ENCODE measurements around the gene MEAF6. TPM values are rescaled to one million over a fixed set of nuclear protein-coding genes. Genes with fewer than 3 reads are reported as not detected.
A peak's percentile ranks its signal among the peaks of the same experiment; 100 is the strongest.

The MEAF6 gene
- total RNA-seq, 1 donor from 2014 or later = 74.2 TPM

DNA sequence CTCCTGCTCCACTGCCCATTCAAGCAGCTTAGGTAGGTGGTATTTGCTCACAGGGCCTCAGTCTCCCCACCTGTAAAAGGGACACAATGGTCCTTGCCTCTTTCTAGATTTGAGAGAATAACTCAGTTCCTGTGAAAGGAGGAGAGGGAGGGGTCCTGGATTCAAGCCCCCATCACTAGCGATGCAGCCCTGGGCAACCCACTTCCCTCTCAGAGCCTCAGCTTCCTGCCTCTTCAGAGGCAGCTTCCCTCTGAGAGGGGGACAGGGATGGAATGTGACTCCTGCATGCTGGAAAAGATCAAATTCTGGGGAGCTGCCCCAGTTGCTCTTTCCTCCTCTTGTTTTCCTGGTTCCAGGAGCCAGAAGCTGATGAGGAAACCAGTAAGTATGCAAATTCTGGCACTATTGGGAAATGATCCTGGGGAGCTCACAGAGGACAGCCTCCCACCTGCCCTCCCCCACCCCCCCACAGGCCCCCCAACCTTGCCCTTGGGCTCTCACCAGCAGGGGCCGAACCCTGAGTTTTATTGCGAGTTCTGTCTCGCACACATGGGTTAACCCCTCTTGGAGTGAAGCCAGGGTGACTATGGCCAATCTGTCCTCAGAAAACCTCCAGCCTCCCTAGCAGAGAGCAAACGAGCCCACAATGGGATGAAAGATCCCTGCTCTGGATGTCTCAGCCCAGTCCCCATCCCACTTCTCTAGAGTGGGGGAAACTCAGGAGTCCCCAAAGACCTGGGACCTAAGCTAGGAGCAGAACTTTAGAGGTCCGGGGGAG is 28.5 kb downstream of the MEAF6 start:
- no peak for DNase-seq (ENCODE audit: low spot score)

DNA sequence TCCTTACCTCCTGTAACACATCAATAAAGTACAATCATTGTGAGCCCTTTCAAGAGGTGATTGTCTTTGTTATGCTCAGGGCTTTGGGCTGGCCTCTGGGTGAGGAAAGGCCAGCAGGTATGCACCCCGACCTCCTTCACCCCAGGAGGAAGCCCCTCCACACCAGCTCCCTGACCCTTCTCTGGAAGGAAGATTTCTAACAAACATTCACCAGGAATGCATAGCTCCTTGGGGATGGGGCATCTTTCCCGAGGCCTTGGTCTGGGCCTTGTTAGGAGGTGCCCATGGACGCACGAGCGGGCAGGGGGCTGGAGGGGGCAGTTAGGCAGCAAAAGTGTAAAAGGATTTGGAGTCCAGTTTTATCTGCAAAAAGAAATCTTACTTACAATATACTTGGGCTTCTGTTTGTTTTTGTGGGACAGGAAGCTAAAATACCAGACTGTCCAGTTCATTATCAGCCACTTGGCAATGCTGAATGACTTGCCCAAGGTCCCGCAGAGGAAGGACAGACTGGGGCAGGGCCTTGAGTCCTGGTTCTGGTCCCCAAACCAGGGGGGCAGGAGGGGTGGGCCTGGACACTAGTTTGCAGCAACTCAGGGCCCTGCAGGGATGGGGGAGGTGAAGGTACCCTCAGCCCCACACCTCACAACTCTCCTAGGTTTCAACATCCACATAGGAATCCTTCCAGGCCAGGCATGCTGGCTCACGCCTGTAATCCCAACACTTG is 30.1 kb downstream of the MEAF6 start:
- DNase-seq (ENCODE audit: low spot score) = no peak

DNA sequence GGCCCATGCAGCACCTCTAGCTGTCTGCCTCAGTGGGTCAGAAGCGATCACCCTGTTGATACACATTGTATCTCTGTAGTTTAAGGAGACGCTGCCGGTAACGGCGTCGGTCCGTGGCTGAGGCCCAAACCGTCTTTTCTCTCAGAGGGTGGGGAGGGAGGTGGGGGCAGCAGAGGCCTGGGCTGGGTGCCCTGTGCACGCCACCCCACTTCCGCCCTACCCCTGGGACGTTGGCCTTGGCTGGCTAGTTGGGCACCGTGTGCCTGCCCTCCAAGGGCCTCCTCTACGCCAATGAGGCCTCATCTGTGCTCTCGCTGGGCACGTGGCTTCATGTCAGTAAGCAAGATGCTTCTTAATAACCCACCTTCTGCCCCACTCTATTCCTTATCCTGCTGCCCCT is 30.8 kb downstream of the MEAF6 start:
- DNase-seq (ENCODE audit: low spot score) = no peak

GRCh38 chr1:37482796-37483744 is 31.5 kb downstream of the MEAF6 start:
- DNase-seq (ENCODE audit: low spot score) = no peak

DNA sequence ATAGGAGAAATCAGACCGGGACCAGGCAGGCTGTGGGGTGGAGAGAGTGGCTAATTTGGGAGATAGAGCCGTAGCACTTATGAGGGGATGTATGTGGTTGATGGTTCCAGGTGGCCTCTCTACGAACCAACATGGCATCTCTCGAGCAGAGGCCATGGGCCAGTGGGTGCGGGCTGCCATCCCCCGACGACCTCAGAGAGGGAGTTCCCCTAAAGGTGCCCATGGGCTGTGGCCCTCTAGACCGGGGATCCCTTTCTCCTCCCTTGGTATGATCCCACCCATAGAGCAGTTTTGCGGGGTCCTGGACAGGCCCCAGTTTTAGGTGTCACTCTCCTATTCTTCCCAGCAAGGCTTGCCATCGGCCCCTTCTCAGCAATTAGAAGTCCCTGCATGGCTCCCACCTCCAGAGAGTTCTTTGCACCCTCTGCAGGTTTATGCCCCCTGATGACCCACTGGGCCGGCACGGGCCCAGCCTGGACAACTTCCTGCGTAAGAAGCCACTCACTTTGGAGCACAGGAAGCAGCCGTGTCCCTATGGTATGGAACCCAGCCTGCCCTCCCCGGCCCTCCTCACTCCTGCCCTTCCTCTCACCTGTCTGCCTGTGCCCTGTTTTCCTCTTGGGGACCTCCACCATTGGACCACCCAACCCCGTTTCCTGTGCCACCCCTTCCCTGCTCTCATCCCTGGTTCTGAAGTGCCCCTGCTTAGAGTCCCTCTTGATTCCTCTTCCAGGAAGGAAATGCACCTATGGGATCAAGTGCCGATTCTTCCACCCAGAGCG is 32.4 kb downstream of the MEAF6 start:
- no peak for DNase-seq (ENCODE audit: low spot score)

- no peak for DNase-seq (ENCODE audit: low spot score)
Observed at GRCh38 chr1:37481289-37482003, 33.1 kb downstream of the MEAF6 start.

DNA sequence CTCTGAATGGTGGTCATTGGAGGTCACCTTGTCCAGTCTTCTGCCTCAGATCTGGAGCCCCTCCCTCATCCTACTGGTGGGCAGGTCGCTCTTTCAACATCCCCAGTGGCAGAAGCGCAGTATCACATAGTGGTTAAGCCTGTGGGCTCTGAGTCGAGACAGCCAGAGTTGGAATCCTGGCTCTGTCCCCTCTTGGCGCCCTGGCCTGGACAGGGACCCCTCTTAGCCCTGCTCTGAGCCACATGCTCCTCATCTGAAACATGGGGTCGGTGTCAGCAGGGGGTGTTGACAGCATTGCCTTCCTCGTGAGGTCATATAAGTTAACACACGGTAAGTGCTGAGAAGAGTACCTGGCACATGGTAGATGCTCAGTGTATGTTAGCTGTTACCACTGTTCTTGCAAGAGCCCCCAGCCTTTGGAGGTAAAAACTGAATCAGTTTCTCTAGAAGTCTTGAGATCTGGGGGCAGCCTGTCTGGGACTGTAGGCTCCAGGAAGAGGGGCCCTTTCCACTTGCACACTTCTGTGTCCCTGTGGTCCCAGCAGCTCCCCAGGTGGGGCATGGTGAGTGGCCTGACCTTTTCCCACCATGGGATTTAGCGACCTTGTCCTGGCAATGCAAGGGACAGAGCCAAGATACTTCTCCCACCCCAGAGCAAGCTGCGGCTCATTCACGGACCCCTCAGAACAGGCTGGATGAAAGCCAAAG is 33.8 kb downstream of the MEAF6 start:
- no peak for DNase-seq (ENCODE audit: low spot score)

DNA sequence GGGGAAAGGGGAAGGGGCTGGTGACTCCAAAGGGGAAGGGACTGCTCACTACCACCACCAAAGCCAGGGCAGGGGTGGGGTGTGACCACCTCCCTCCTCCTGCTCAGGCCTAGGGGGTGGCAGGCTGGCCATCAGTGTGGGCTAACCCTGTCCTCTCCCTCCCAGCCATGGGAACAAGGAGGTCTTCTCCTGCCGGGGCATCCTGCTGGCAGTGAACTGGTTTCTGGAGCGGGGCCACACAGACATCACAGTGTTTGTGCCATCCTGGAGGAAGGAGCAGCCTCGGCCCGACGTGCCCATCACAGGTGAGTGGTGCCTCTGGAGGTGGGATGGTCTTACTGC is 34.5 kb downstream of the MEAF6 start:
- DNase-seq (ENCODE audit: low spot score) = no peak

DNA sequence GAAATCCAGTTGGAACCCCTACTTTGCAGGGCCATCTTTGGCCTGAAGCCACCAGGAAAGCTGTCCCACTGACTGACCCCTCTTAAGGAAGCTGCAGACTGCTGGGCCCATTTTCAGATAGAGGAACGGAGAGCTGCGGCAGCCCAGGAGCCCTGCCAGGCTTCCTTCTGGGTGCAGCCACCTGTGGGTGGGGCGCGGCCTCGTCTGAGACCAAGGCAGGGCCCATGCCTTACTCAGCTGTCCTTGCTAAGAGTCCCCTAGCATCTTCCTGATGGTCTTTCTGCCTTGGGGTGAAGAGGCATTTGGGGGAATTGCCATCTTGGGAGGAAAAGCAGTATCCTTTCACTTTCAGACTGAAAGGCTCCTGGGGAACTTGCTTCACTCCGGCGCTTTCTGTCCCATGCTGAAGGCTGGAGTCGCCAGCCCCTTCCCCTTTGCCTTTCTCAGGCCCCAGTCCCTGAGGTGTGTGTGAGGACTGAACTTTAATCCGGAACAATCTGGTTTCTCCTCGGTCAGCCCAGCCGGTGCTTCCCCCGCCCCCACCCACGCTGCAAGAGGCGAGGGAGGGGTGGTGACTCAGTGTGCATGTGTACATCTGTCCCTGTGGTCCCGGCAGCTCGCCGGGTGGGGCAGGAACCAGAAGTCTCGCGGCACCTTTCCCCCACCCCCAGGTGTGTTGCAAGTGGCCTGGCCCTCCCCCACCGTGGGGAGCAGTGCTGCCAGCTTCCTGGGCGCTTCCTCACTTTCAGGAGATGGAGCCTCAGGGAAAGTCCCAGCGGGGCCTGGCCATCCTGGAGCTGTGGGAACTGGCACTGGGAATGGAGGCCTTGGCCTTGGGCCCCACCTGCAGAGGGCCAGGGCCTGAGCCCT is 35.1 kb downstream of the MEAF6 start:
- peak; percentile 96 for DNase-seq (ENCODE audit: low spot score)

GRCh38 chr1:37478890-37479254 is 35.7 kb downstream of the MEAF6 start:
- no peak for DNase-seq (ENCODE audit: low spot score)

DNA sequence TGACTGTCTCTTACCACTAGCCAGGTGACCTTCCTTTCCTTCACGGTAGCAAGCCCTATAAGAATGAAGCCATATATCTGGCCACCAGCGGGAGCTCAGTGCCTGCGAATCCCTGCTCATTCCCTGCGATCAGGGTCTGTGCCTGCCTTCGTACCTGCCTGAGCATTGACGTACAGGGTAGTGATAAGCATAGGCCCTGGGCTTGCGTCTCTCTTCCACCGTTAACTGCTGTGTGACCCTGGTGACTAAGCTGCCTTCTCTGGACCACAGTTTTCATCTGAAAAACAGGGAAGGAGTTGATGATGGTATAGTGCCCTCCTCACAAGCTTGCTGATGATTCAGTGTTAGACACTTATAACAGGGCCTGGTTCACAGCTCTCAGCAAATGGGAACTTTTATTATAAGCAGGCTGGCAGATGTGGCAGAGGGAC is 36.1 kb downstream of the MEAF6 start:
- DNase-seq (ENCODE audit: low spot score) = no peak

- DNase-seq (ENCODE audit: low spot score) = no peak
Observed at GRCh38 chr1:37477946-37478345, 36.6 kb downstream of the MEAF6 start.

GRCh38 chr1:37477198-37477931 is 37.2 kb downstream of the MEAF6 start:
- peak; percentile 65 for DNase-seq (ENCODE audit: low spot score)

DNA sequence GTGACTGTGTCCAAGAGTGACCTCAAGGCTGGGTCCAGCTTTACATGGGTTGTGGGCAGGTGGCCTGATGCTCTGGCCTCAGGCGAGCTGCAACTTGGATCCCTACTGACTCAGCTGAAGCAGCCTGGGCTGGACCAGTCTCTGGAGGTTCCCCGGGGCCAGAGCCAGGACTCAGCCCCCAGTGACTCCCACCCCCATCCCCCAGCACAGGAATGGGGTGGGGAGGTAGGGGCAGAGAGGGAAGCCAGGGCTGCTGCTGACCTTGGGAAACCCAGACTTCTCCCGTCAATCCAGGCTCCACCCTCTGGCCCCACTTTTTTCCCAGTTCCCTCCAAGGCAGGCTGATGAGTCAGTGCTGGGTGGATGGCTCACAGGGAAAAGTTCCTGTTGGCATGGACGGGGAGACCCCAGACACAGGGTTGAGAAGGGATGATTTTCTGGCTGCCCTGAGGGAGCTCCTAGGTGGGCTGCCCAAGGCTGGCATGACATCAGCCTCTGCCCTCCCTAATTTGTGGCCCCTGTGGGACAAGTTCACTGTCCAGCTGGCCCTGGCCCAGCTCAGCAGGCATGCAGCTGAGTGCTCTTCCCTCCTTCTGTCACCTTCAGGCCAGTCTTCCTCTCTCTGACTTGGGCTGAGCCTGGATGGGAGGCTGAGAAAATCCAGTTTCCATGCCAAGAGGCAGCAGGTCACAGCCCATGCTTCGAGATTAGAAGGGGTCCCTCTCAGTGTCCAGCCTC is 37.9 kb downstream of the MEAF6 start:
- DNase-seq (ENCODE audit: low spot score) = peak; percentile 76

DNA sequence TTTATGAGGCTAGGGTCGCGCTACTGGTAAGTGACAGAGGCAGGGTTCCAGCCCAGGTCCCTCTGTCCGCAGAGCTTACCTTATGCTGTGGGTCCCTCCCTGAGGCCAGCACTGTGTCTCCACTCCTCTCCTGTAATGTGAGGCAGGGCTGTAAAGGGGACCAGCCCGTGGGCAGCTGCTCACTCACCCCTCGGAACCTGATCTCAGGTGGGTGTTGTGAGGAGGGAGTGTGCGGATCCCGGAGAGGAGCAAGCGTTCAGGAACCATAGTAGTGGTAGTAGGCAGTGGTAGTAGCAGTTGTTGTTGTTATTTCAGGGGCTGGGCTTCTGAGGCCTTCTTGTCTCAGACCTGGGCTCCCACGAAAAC is 38.5 kb downstream of the MEAF6 start:
- no peak for DNase-seq (ENCODE audit: low spot score)

DNA sequence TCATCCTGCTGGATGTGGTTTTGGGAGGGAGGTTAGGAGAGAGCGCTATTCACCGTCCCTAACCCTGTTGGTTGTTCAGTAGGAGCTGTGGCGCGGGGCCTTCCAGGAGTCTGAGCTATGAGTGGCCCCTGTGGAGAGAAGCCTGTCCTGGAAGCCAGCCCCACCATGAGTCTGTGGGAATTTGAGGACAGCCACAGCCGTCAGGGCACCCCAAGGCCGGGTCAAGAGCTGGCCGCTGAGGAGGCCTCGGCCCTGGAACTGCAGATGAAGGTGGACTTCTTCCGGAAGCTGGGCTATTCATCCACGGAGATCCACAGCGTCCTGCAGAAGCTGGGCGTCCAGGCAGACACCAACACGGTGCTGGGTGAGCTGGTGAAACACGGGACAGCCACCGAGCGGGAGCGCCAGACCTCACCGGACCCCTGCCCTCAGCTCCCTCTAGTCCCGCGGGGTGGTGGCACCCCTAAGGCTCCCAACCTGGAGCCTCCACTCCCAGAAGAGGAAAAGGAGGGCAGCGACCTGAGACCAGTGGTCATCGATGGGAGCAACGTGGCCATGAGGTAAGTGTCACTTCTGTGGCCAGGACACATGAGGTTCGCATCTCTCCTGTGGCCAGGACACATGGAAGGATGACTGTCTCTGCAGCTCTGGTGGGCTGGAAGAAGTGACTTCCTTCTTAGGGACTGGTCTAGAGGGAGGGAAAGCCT is 39.0 kb downstream of the MEAF6 start:
- no peak for DNase-seq (ENCODE audit: low spot score)

DNA sequence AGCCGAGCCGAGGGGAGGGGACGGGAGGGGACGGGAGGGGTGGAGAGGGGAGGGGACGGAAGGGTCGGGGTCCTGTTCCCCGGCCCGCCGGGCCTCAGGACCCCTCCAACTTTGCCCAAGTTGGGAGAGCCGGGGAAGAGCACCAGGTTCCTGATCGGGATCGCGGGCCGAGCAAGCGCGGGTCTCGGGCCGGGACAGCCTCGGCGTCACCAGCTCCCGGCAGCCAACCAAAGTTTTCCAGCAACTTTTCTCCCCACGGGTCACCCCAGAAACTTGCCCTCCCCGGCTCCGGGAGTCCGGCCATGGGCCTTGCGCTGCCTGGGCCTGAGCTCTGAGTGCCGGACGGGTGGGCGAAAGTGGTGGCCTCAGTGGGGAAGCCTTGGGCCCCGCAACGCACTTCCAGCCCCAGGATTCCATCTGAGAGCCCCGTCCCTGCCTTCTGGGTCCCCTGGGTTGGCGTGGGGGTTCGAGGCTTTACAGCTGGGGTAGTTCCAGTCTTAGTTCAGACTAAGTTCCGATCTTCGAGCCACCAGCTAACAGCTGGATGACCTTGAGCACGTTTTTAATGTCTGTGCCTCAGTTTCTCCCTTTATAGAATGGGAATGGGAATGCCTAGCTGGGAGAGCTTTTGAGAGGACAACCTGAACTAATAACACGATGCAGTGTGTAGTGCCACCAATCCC is 39.7 kb downstream of the MEAF6 start:
- DNase-seq (ENCODE audit: low spot score) = no peak
